ENCODE measurements around the gene DDAH1.

DDAH1 gene

GRCh38 chr1:85274969-85275453 is 189.9 kb downstream of the DDAH1 start:
- no peak for DNase-seq (ENCODE audit: extremely low spot score)
- POLR2A ChIA-PET: interaction anchor here (1.7 kb wide), 1 partner anchor 16 kb away, joined by 9 read pairs; the partner anchor contains the start of gene C1orf52
- CTCF ChIA-PET: interaction anchor here (1.0 to 12.0 kb wide), 6 partner anchors 14 to 330 kb away, joined by 4 to 203 read pairs (median 8); partner anchors contain the start of gene C1orf52
- TF ChIP-seq CTCF (IDR thresholded peaks at IDR 0.05; ENCODE audit: control extremely low read depth, extremely low read depth, low read depth, missing control alignments): no peak

- ChIA-PET POLR2A (no interaction called here), CTCF (interaction anchor here (1.2 to 12.0 kb wide), 3 partner anchors 12 to 164 kb away, joined by 3 to 203 read pairs (median 5); partner anchors contain the start of gene C1orf52)
- no peak for TF ChIP-seq CTCF (IDR thresholded peaks at IDR 0.05; ENCODE audit: control extremely low read depth, extremely low read depth, low read depth, missing control alignments)
- no peak for DNase-seq (ENCODE audit: extremely low spot score)
These were observed 191.6 kb downstream of the DDAH1 start for GRCh38 chr1:85273397-85273796.

- DNase-seq (ENCODE audit: extremely low spot score): no peak
- CTCF ChIA-PET: interaction anchor here (1.2 to 12.0 kb wide), 3 partner anchors 7 to 324 kb away, joined by 4 to 203 read pairs (median 4); partner anchors contain the start of genes BCL10 and C1orf52
- POLR2A ChIA-PET: interaction anchor here (0.7 to 1.4 kb wide), 2 partner anchors 10 to 1350 kb away, joined by 5 to 6 read pairs; partner anchors contain the start of gene C1orf52
- TF ChIP-seq CTCF (IDR thresholded peaks at IDR 0.05; ENCODE audit: control extremely low read depth, extremely low read depth, low read depth, missing control alignments): no peak
These were observed 196.0 kb downstream of the DDAH1 start for GRCh38 chr1:85268801-85269585.

Data from GM10248 (cell line).